ENCODE measurements around the gene EYA2. TPM values are rescaled to one million over a fixed set of nuclear protein-coding genes. Genes with fewer than 3 reads are reported as not detected.
A peak's percentile ranks its signal among the peaks of the same experiment; 100 is the strongest.

EYA2 gene
- total and polyA plus RNA-seq, 4 donors, result 1.6 to 4.4 (median 2.1) TPM

DNA sequence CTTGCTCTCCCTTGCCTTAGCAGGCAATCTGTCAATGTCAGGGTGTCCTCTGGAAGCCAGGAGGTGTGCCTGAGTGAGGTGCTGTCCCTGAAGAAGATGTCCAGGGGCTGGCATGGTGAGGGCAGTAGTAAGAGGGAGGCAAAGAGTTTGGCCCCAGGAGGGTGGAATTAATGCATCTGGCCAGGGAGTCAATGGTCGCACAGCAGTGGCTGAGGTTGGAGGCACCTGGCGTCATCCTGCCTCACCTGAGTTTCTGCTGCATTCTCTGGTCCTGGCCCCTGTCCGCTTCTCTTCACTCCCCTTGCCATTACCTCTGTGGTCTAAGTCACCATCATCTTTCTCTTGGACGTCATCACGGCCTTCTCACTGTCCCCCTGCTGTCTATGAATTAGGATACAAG lies 255.3 kb downstream of the EYA2 start:
- DNase-seq (no peak), ATAC-seq (ENCODE audit: insufficient read depth, low FRiP score) (no peak)
- no peak for TF ChIP-seq CTCF (IDR thresholded peaks at IDR 0.05; ENCODE audit: control extremely low read depth, extremely low read depth)
- H3K9ac ChIP-seq (ENCODE audit: insufficient read depth in 1 of 2, low read length in 2 of 2), result no peak overlapping the region
- H3K27ac ChIP-seq (ENCODE audit: low read depth in 1 of 2, low read length in 1 of 2), result no peak overlapping the region
- no peaks in the 10 kb centered on the region for H3K36me3 ChIP-seq (ENCODE audit: control insufficient read depth in 4 of 4, insufficient read depth in 4 of 4, low read length in 4 of 4)
- peaks cover 0 to 2% (median 0%) of the 10 kb centered on the region in 4 donors for H3K9me3 ChIP-seq (ENCODE audit: control insufficient read depth in 4 of 4, insufficient read depth in 3 of 4, low read length in 3 of 4)
- H3K4me1 ChIP-seq (ENCODE audit: control insufficient read depth in 5 of 5, insufficient read depth in 5 of 5, low read length in 5 of 5), result peaks cover 0 to 3% (median 0%) of the 10 kb centered on the region in 5 donors
- no peak overlapping the region for H3K4me3 ChIP-seq
- WGBS, 2 donors, result 88 to 91% methylated on average over 5 of the region's 5 CpGs
- no peaks in the 10 kb centered on the region for H3K27me3 ChIP-seq (ENCODE audit: control insufficient read depth in 3 of 3, insufficient read depth in 3 of 3, low read length in 2 of 3)

DNA sequence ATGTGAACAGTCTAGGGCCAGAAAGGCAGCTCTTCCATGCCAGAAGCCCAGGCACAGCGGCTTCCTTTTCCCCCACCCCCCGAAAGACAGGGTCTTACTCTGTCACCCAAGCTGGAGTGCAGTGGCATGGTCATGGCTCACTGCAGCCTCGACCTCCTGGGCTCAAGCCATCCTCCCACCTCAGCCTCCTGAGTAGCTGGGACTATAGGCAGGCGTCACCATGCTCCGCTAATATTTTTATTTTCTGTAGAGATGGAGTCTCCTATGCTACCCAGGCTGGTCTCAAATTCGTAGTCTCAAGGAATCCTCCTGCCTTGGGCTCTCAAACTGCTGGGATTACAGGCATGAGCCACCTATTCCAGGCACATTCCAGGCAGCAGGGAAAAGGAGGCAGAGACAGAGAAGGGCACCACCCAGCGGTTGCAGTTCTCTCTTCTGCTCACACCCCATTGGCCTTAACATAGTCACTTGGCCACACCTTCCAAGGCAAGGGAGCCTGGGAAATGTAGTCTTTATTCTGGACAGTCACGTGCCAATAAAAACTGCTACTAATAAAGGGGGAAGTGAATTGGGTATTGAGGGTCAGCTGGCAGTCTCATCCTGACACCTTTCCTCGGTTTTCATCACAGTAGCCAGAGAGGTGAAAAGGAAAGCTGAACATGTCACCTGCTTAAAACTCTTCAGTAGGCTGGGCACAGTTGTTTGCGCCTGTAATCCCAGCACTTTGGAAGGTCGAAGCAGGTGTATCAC lies 255.9 kb downstream of the EYA2 start:
- no peak overlapping the region for H3K9ac ChIP-seq (ENCODE audit: insufficient read depth in 1 of 2, low read length in 2 of 2)
- H3K9me3 ChIP-seq (ENCODE audit: control insufficient read depth in 4 of 4, insufficient read depth in 3 of 4, low read length in 3 of 4), result peaks cover 0 to 2% (median 0%) of the 10 kb centered on the region in 4 donors
- DNase-seq, result peak; percentile 77 to 81 (median 80)
- TF ChIP-seq CTCF (IDR thresholded peaks at IDR 0.05; ENCODE audit: control extremely low read depth, extremely low read depth), result peak; percentile 38
- no peaks in the 10 kb centered on the region for H3K27me3 ChIP-seq (ENCODE audit: control insufficient read depth in 3 of 3, insufficient read depth in 3 of 3, low read length in 2 of 3)
- no peaks in the 10 kb centered on the region for H3K36me3 ChIP-seq (ENCODE audit: control insufficient read depth in 4 of 4, insufficient read depth in 4 of 4, low read length in 4 of 4)
- H3K4me1 ChIP-seq (ENCODE audit: control insufficient read depth in 5 of 5, insufficient read depth in 5 of 5, low read length in 5 of 5), result peaks cover 0 to 3% (median 0%) of the 10 kb centered on the region in 5 donors
- H3K27ac ChIP-seq (ENCODE audit: low read depth in 1 of 2, low read length in 1 of 2), result no peak overlapping the region
- no peak overlapping the region for H3K4me3 ChIP-seq
- WGBS, 2 donors, result 61 to 65% methylated on average over 11 of the region's 11 CpGs
- peak; percentile 80 for ATAC-seq (ENCODE audit: insufficient read depth, low FRiP score)

DNA sequence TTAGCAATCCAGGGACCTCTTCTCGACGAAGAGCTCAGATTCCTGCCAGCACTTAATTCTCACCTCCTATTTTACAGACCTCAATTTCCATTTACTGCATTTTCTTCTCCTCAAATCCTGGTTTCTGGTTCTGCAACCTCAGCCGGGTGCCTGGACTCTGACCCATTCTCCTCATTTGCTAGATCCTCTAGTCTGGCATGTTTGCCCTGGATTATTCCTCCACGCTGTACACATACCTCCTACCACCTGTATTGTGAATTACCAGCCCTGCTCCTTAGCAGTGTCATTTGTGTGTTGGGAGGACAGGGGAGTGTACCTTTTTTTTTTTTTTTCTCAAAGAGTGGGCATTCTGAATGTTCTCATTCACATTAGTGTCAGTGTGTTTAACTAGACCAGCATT lies 257.4 kb downstream of the EYA2 start:
- no peaks in the 10 kb centered on the region for H3K36me3 ChIP-seq (ENCODE audit: control insufficient read depth in 4 of 4, insufficient read depth in 4 of 4, low read length in 4 of 4)
- DNase-seq (no peak), ATAC-seq (ENCODE audit: insufficient read depth, low FRiP score) (no peak)
- no peak overlapping the region for H3K9ac ChIP-seq (ENCODE audit: insufficient read depth in 1 of 2, low read length in 2 of 2)
- no peak overlapping the region for H3K27ac ChIP-seq (ENCODE audit: low read depth in 1 of 2, low read length in 1 of 2)
- no peak for TF ChIP-seq CTCF (IDR thresholded peaks at IDR 0.05; ENCODE audit: control extremely low read depth, extremely low read depth)
- H3K9me3 ChIP-seq (ENCODE audit: control insufficient read depth in 4 of 4, insufficient read depth in 3 of 4, low read length in 3 of 4), result peaks cover 0 to 2% (median 0%) of the 10 kb centered on the region in 4 donors
- 68% methylated on average over 4 of the region's 4 CpGs for WGBS, 2 donors
- no peak overlapping the region for H3K4me3 ChIP-seq
- peaks cover 0 to 3% (median 0%) of the 10 kb centered on the region in 5 donors for H3K4me1 ChIP-seq (ENCODE audit: control insufficient read depth in 5 of 5, insufficient read depth in 5 of 5, low read length in 5 of 5)
- H3K27me3 ChIP-seq (ENCODE audit: control insufficient read depth in 3 of 3, insufficient read depth in 3 of 3, low read length in 2 of 3), result no peaks in the 10 kb centered on the region
